CD4-positive, alpha-beta memory T cell (primary cell): Measurements from ENCODE around the gene LY6G5C. TPM values are rescaled to one million over a fixed set of nuclear protein-coding genes. Genes with fewer than 3 reads are reported as not detected.
A peak's percentile ranks its signal among the peaks of the same experiment; 100 is the strongest.

Experiments
- CTCF ChIA-PET: fragments of 350-600 bp; sonication (Branson Sonifier 250); formaldehyde crosslinking; loops from one replicate; lab custom pipeline; 2021; ENCODE audit warnings: inconsistent platforms; ENCODE audit not compliant: partially characterized antibody; lab: Charles Lee
- POLR2A ChIA-PET: fragments of 350-600 bp; sonication (Branson Sonifier 250); formaldehyde crosslinking; loops from one replicate; lab custom pipeline; 2021; ENCODE audit not compliant: partially characterized antibody; lab: Charles Lee
- DNase-seq, 5 donors: peaks; one replicate each; pipeline versions ENCODE4 v3.0.0 to v3.0.0-alpha.2; 2020 to 2022; ENCODE audit warnings: mixed read lengths in 1 of 5
- H3K27ac ChIP-seq: one replicate; pipeline ENCODE4 v1.7.0; 2013; ENCODE audit warnings: low read depth, low read length
- H3K27me3 ChIP-seq: 2 replicates; pipeline ENCODE4 v1.7.0; 2013; ENCODE audit warnings: mild to moderate bottlenecking, low read length, moderate library complexity; ENCODE audit not compliant: insufficient read depth
- H3K36me3 ChIP-seq: 2 replicates; pipeline ENCODE4 v1.7.0; 2013; ENCODE audit warnings: mild to moderate bottlenecking, low read length, moderate library complexity; ENCODE audit not compliant: insufficient read depth
- H3K4me1 ChIP-seq: 2 replicates; pipeline ENCODE4 v1.7.0; 2013; ENCODE audit warnings: mild to moderate bottlenecking, low read length, moderate library complexity; ENCODE audit not compliant: insufficient read depth
- H3K4me3 ChIP-seq, 2 donors: one replicate each; pipeline ENCODE4 v1.7.0; 2013; ENCODE audit warnings: low read length in 2 of 2, mild to moderate bottlenecking in 1 of 2
- H3K9me3 ChIP-seq, 2 donors: one replicate each; pipeline ENCODE4 v1.7.0; 2013; ENCODE audit warnings: low read length in 2 of 2, control low read depth in 1 of 2; ENCODE audit not compliant: control insufficient read depth in 1 of 2
- H3K27ac Mint-ChIP-seq, 7 donors: one replicate each; pipeline ENCODE4 v1.8.0; 2020 to 2021; ENCODE audit warnings: mixed read lengths in 7 of 7, mild to moderate bottlenecking in 6 of 7, inconsistent platforms in 3 of 7, moderate library complexity in 3 of 7
- H3K27me3 Mint-ChIP-seq, 2 donors: one replicate each; pipeline ENCODE4 v1.8.0; 2020 to 2021; ENCODE audit warnings: mixed read lengths in 2 of 2
- H3K36me3 Mint-ChIP-seq, 2 donors: one replicate each; pipeline ENCODE4 v1.8.0; 2020 to 2021; ENCODE audit warnings: mixed read lengths in 2 of 2, inconsistent platforms in 1 of 2, mild to moderate bottlenecking in 1 of 2
- H3K4me1 Mint-ChIP-seq, 4 donors: one replicate each; pipeline ENCODE4 v1.8.0; 2020 to 2021; ENCODE audit warnings: mixed read lengths in 4 of 4, mild to moderate bottlenecking in 1 of 4
- H3K4me3 Mint-ChIP-seq, 8 donors: one replicate each; pipeline ENCODE4 v1.8.0; 2020 to 2021; ENCODE audit warnings: mixed read lengths in 8 of 8, mild to moderate bottlenecking in 7 of 8, moderate library complexity in 6 of 8, inconsistent platforms in 3 of 8
- H3K9me3 Mint-ChIP-seq, 8 donors: one replicate each; pipeline ENCODE4 v1.8.0; 2020 to 2021; ENCODE audit warnings: mixed read lengths in 8 of 8, mild to moderate bottlenecking in 5 of 8, inconsistent platforms in 3 of 8, moderate library complexity in 1 of 8
- intact Hi-C: fragments of 100-400 bp; cut with micrococcal nuclease; formaldehyde crosslinking; loops from one replicate; pipeline ENCODE4 v1.15.1; 2023
- polyA plus RNA-seq, 2 donors: library from polyadenylated mRNA; unstranded; fragments of 300-500 nt; fragmentation: Illumina TruSeq; gene quantifications; one replicate each; pipeline ENCODE4 v1.2.3, GENCODE V29; 2021
- total RNA-seq, 2 experiments: library from RNA; stranded (reverse); gene quantifications; one replicate each; pipeline ENCODE4 v1.2.3, GENCODE V29; 2021

Gene LY6G5C
- total and polyA plus RNA-seq, 4 experiments from 2014 or later, result 4.4 to 11.8 (median 6.7) TPM

DNA sequence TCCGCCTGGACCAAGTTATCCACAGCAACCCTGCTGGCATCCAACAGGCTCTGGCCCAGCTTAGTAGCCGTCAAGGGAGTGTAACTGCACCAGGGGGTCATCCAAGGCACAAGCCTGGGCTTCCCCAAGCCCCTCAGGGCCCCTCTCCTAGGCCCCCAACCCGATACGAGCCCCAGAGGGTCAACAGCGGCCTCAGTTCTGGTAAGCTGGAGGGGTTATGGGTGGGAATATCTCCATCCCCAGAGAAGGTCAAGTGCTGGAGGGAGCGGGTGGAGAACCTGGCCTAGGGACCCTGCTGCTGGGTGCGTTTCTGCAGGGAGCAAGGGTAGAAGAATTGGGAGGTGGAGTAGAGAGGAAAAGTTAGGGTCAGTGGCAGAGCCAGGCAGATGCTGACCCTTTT, 47.4 kb downstream of the LY6G5C start:
- ChIA-PET POLR2A (interaction anchor here (0.6 to 1.5 kb wide), 2 partner anchors 10 to 11 kb away, joined by 3 to 5 read pairs; no protein-coding TSS in a partner anchor), CTCF (interaction anchor here (1.0 to 1.5 kb wide), 2 partner anchors 11 to 35 kb away, joined by 3 read pairs; no protein-coding TSS in a partner anchor)
- intact Hi-C loops, result no loop called here

GRCh38 chr6:31632279-31632946, 48.5 kb downstream of the LY6G5C start:
- intact Hi-C loops, result no loop called here
- Mint-ChIP-seq H3K36me3 (peaks cover 52 to 94% of the 10 kb centered on the region in 2 donors), H3K27me3 (no peaks in the 10 kb centered on the region), H3K4me1 (peaks cover 0 to 4% (median 3%) of the 10 kb centered on the region in 4 donors), H3K4me3 (no peak overlapping the region), H3K9me3 (no peaks in the 10 kb centered on the region), H3K27ac (peak overlapping the region in 3 of 7 donors; percentile 23 to 53 (median 27))
- Histone ChIP-seq H3K4me3 (no peak overlapping the region), H3K4me1 (no peaks in the 10 kb centered on the region), H3K27me3 (no peaks in the 10 kb centered on the region), H3K9me3 (no peaks in the 10 kb centered on the region), H3K27ac (no peak overlapping the region), H3K36me3 (peaks cover 98% of the 10 kb centered on the region)
- DNase-seq, result no peak
- POLR2A ChIA-PET, result interaction anchor here (1.5 kb wide), 1 partner anchor 10 kb away, joined by 5 read pairs; no protein-coding TSS in a partner anchor
- CTCF ChIA-PET, result no interaction called here

More for the DNA sequence above, 47.4 kb downstream of the LY6G5C start:
- H3K27ac ChIP-seq, result no peak overlapping the region
- DNase-seq, result no peak
- no peaks in the 10 kb centered on the region for H3K4me1 ChIP-seq
- Mint-ChIP-seq H3K9me3 (no peaks in the 10 kb centered on the region), H3K4me1 (peaks cover 0 to 4% (median 3%) of the 10 kb centered on the region in 4 donors), H3K27ac (peak overlapping the region in 4 of 7 donors; percentile 27 to 79 (median 57)), H3K36me3 (peaks cover 42 to 90% of the 10 kb centered on the region in 2 donors), H3K4me3 (no peak overlapping the region), H3K27me3 (no peaks in the 10 kb centered on the region)
- no peaks in the 10 kb centered on the region for H3K9me3 ChIP-seq
- H3K4me3 ChIP-seq, result no peak overlapping the region
- peaks cover 94% of the 10 kb centered on the region for H3K36me3 ChIP-seq
- H3K27me3 ChIP-seq, result no peaks in the 10 kb centered on the region

GRCh38 chr6:31631681-31632278, 49.1 kb downstream of the LY6G5C start:
- ChIA-PET CTCF (no interaction called here), POLR2A (no interaction called here)
- Mint-ChIP-seq H3K9me3 (no peaks in the 10 kb centered on the region), H3K27me3 (no peaks in the 10 kb centered on the region), H3K36me3 (peaks cover 52 to 91% of the 10 kb centered on the region in 2 donors), H3K4me1 (peaks cover 0 to 5% (median 3%) of the 10 kb centered on the region in 4 donors), H3K27ac (no peak overlapping the region), H3K4me3 (no peak overlapping the region)
- H3K27me3 ChIP-seq, result no peaks in the 10 kb centered on the region
- H3K4me3 ChIP-seq, result no peak overlapping the region
- H3K9me3 ChIP-seq, result no peaks in the 10 kb centered on the region
- no peak for DNase-seq
- H3K27ac ChIP-seq, result no peak overlapping the region
- no peaks in the 10 kb centered on the region for H3K4me1 ChIP-seq
- intact Hi-C loops, result no loop called here
- H3K36me3 ChIP-seq, result peaks cover 99% of the 10 kb centered on the region

DNA sequence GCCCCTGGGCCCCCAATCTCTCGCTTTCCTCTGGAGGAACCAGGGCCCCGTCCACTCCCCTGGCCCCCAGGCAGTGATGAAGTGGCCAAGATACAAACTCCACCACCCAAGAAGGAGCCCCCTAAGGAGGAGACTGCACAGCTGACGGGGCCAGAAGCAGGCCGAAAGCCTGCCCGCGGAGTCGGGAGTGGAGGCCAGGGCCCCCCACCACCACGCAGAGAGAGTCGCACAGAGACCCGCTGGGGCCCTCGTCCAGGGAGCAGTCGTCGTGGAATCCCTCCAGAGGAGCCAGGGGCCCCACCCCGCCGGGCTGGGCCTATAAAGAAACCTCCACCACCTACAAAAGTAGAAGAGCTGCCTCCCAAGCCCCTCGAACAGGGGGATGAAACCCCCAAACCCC, 49.7 kb downstream of the LY6G5C start:
- H3K27ac Mint-ChIP-seq, result no peak overlapping the region
- no peaks in the 10 kb centered on the region for H3K27me3 ChIP-seq
- intact Hi-C loops, result no loop called here
- POLR2A ChIA-PET, result no interaction called here
- H3K9me3 ChIP-seq, result no peaks in the 10 kb centered on the region
- H3K4me1 Mint-ChIP-seq, result peaks cover 0 to 5% (median 3%) of the 10 kb centered on the region in 4 donors
- H3K27me3 Mint-ChIP-seq, result no peaks in the 10 kb centered on the region
- H3K4me3 Mint-ChIP-seq, result no peak overlapping the region
- H3K4me3 ChIP-seq, result no peak overlapping the region
- H3K36me3 ChIP-seq, result peaks cover 99% of the 10 kb centered on the region
- H3K9me3 Mint-ChIP-seq, result no peaks in the 10 kb centered on the region
- peaks cover 58 to 91% of the 10 kb centered on the region in 2 donors for H3K36me3 Mint-ChIP-seq
- no peak for DNase-seq
- CTCF ChIA-PET, result no interaction called here
- H3K27ac ChIP-seq, result no peak overlapping the region
- H3K4me1 ChIP-seq, result no peaks in the 10 kb centered on the region

DNA sequence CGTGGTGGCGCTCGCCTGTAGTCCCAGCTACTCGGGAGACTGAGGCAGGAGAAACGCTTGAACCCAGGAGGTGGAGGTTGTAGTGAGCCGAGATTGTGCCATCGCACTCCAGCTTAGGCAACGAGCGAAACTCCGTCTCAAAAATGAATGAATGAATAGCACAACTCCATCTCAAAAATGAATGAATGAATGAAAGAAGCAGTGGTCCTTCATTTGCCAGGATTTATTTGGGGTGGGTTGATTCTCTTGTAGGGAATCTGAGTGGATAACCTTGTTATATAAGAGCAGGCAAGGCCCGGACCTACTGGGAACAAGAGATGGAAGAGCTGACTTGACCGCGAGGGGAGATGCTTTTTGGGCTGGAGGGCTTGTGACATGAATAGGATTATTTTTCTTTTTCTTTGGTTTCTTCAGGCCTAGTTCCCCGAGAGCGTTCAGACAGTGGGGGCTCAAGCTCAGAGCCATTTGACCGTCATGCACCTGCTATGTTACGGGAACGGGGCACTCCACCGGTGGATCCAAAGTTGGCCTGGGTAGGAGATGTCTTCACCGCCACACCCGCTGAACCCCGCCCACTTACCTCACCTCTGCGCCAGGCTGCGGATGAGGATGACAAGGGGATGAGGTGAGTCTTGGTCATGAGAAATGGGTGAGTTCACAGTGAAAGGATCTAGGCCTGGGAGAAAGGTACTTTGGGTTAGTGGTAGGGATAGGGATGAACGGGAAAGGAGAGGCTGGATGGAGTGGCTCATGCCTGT, 50.5 kb downstream of the LY6G5C start:
- Mint-ChIP-seq H3K27ac (peak overlapping the region in 2 of 7 donors; percentile 8 to 36), H3K9me3 (no peaks in the 10 kb centered on the region), H3K27me3 (no peaks in the 10 kb centered on the region), H3K4me3 (no peak overlapping the region), H3K36me3 (peaks cover 57 to 91% of the 10 kb centered on the region in 2 donors), H3K4me1 (peaks cover 0 to 5% (median 4%) of the 10 kb centered on the region in 4 donors)
- ChIA-PET CTCF (no interaction called here), POLR2A (interaction anchor here (1.2 to 1.8 kb wide), 2 partner anchors 13 to 21 kb away, joined by 4 to 6 read pairs; no protein-coding TSS in a partner anchor)
- no peak overlapping the region for H3K27ac ChIP-seq
- H3K27me3 ChIP-seq, result no peaks in the 10 kb centered on the region
- H3K4me3 ChIP-seq, result no peak overlapping the region
- H3K9me3 ChIP-seq, result no peaks in the 10 kb centered on the region
- H3K36me3 ChIP-seq, result peaks cover 99% of the 10 kb centered on the region
- H3K4me1 ChIP-seq, result no peaks in the 10 kb centered on the region
- no peak for DNase-seq
- intact Hi-C loops, result no loop called here

DNA sequence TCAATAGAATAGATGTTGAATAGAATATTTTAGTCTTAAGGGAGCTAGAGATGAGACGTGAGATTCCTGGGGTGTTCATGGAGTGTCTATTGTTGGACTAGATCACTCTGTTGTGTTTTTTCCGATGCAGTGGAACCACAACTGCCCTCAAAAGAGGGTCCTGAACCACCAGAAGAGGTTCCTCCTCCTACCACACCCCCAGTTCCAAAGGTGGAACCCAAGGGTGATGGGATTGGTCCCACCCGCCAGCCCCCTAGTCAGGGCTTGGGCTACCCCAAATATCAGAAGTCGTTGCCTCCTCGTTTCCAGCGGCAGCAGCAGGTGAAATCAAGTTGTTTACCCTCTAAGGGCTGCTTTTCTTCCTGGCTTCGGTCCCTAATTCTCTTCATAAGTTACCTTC, 51.9 kb downstream of the LY6G5C start:
- no peak for DNase-seq
- Histone ChIP-seq H3K27ac (no peak overlapping the region), H3K27me3 (no peaks in the 10 kb centered on the region), H3K36me3 (peaks cover 98% of the 10 kb centered on the region), H3K4me3 (no peak overlapping the region), H3K9me3 (no peaks in the 10 kb centered on the region), H3K4me1 (no peaks in the 10 kb centered on the region)
- Mint-ChIP-seq H3K27me3 (no peaks in the 10 kb centered on the region), H3K9me3 (no peaks in the 10 kb centered on the region), H3K4me1 (peaks cover 0 to 5% (median 4%) of the 10 kb centered on the region in 4 donors), H3K4me3 (no peak overlapping the region), H3K36me3 (peaks cover 57 to 91% of the 10 kb centered on the region in 2 donors), H3K27ac (peak overlapping the region in 3 of 7 donors; percentile 24 to 78 (median 42))
- ChIA-PET POLR2A (interaction anchor here (1.8 kb wide), 1 partner anchor 22 kb away, joined by 6 read pairs; no protein-coding TSS in a partner anchor), CTCF (no interaction called here)
- intact Hi-C loops, result no loop called here
